Caco-2 (cell line): ENCODE data around the gene TSPAN1. TPM values are rescaled to one million over a fixed set of nuclear protein-coding genes. Genes with fewer than 3 reads are reported as not detected.
"Not testable (repeated sequence)": the region's sequence is repeated elsewhere in the genome, so short reads cannot be mapped to it uniquely, and the experiment has no call there.

Experiments used
- BruUV-seq: library from RNA; stranded (reverse); fragments of 400-500 nt; replicated peaks from 2 replicates; lab custom pipeline; 2021; lab: Mats Ljungman, UMichigan
- CTCF ChIA-PET: fragments of 300-600 bp; sonication (Branson Sonifier 250); formaldehyde crosslinking; loops from one replicate; lab custom pipeline; 2022; ENCODE audit warnings: antibody characterized with exemption; lab: Charles Lee
- POLR2A ChIA-PET: fragments of 300-600 bp; sonication (Branson Sonifier 250); formaldehyde crosslinking; loops from one replicate; lab custom pipeline; 2022; ENCODE audit warnings: antibody characterized with exemption; lab: Charles Lee
- DNase-seq, 2 experiments: peaks; one replicate each; pipeline versions ENCODE4 v3.0.0 to v3.0.0-alpha.2; 2020 to 2022
- H3K27me3 ChIP-seq: replicated peaks from 2 replicates; pipeline ENCODE4 v1.6.0; 2011; ENCODE audit warnings: low read length; ENCODE audit not compliant: control insufficient read depth, insufficient read depth
- H3K36me3 ChIP-seq: 2 replicates; pipeline ENCODE4 v1.5.1; 2011; ENCODE audit warnings: low read length; ENCODE audit not compliant: control insufficient read depth, insufficient read depth
- H3K4me1 ChIP-seq: fragments of 250-450 bp; sonication (Bioruptor Pico); 2 replicates; pipeline ENCODE4 v1.5.1; 2020; ENCODE audit warnings: mild to moderate bottlenecking
- H3K4me3 ChIP-seq: 2 replicates; pipeline ENCODE4 v1.5.1; 2011; ENCODE audit warnings: low read depth, mild to moderate bottlenecking, control low read depth, low read length
- H3K9me3 ChIP-seq: fragments of 250-450 bp; sonication (Bioruptor Pico); 2 replicates; pipeline ENCODE4 v1.5.1; 2020; ENCODE audit warnings: mild to moderate bottlenecking, moderate library complexity
- H3K27ac Mint-ChIP-seq: one replicate; pipeline ENCODE4 v1.8.0; 2022; ENCODE audit warnings: mixed read lengths; ENCODE audit not compliant: unreplicated experiment
- H3K27me3 Mint-ChIP-seq: one replicate; pipeline ENCODE4 v1.8.0; 2022; ENCODE audit warnings: mixed read lengths; ENCODE audit not compliant: insufficient read depth, unreplicated experiment
- H3K36me3 Mint-ChIP-seq: one replicate; pipeline ENCODE4 v1.8.0; 2022; ENCODE audit warnings: mild to moderate bottlenecking, mixed read lengths; ENCODE audit not compliant: insufficient read depth, unreplicated experiment
- H3K4me1 Mint-ChIP-seq: one replicate; pipeline ENCODE4 v1.8.0; 2022; ENCODE audit warnings: low read depth, mixed read lengths; ENCODE audit not compliant: unreplicated experiment
- H3K4me3 Mint-ChIP-seq: one replicate; pipeline ENCODE4 v1.8.0; 2022; ENCODE audit warnings: mild to moderate bottlenecking, moderate library complexity, mixed read lengths; ENCODE audit not compliant: unreplicated experiment
- H3K9me3 Mint-ChIP-seq: one replicate; pipeline ENCODE4 v1.8.0; 2022; ENCODE audit warnings: mixed read lengths; ENCODE audit not compliant: unreplicated experiment
- intact Hi-C: fragments of 100-400 bp; cut with micrococcal nuclease; formaldehyde crosslinking; loops from one replicate; pipeline ENCODE4 v1.10.0; 2022; ENCODE audit not compliant: unreplicated experiment
- total RNA-seq: library from RNA; stranded (reverse); gene quantifications from 2 replicates; pipeline ENCODE4 v1.2.3, GENCODE V29; 2022
- TF ChIP-seq, protein P1 (sequence below), 2 experiments: fragments of 200-600 bp in 1 of 2; IDR thresholded peaks; 1 replicate in 1 of 2; 2 replicates in 1 of 2; pipeline versions ENCODE4 v1.5.1 to v1.8.0; 2011 to 2022; ENCODE audit warnings: antibody characterized with exemption in 1 of 2, control low read depth in 1 of 2, inconsistent platforms in 1 of 2, low read depth in 1 of 2, low read length in 1 of 2, mild to moderate bottlenecking in 1 of 2, moderate library complexity in 1 of 2; ENCODE audit not compliant: insufficient read depth in 1 of 2, severe bottlenecking in 1 of 2, unreplicated experiment in 1 of 2

TSPAN1 gene
- total RNA-seq, 1 experiment from 2014 or later: 0.34 TPM

GRCh38 chr1:46223472-46223943 is 48.6 kb downstream of the TSPAN1 start:
- Mint-ChIP-seq H3K27ac (no peak overlapping the region), H3K36me3 (no peaks in the 10 kb centered on the region), H3K27me3 (no peaks in the 10 kb centered on the region), H3K4me1 (no peaks in the 10 kb centered on the region), H3K9me3 (no peaks in the 10 kb centered on the region), H3K4me3 (no peak overlapping the region)
- intact Hi-C loops: loop anchor here (1.0 kb wide), 2 partner anchors 44 to 186 kb away; no protein-coding TSS in a partner anchor
- TF ChIP-seq, protein P1, sequence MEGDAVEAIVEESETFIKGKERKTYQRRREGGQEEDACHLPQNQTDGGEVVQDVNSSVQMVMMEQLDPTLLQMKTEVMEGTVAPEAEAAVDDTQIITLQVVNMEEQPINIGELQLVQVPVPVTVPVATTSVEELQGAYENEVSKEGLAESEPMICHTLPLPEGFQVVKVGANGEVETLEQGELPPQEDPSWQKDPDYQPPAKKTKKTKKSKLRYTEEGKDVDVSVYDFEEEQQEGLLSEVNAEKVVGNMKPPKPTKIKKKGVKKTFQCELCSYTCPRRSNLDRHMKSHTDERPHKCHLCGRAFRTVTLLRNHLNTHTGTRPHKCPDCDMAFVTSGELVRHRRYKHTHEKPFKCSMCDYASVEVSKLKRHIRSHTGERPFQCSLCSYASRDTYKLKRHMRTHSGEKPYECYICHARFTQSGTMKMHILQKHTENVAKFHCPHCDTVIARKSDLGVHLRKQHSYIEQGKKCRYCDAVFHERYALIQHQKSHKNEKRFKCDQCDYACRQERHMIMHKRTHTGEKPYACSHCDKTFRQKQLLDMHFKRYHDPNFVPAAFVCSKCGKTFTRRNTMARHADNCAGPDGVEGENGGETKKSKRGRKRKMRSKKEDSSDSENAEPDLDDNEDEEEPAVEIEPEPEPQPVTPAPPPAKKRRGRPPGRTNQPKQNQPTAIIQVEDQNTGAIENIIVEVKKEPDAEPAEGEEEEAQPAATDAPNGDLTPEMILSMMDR (IDR thresholded peaks at IDR 0.05; ENCODE audit: insufficient read depth in 1 of 2, low read depth in 1 of 2, low read length in 1 of 2, severe bottlenecking in 1 of 2, unreplicated experiment in 1 of 2): peak; percentile 74 to 88
- CTCF ChIA-PET: interaction anchor here (0.6 to 1.4 kb wide), 22 partner anchors 8 to 878 kb away, joined by 3 to 18 read pairs (median 4); partner anchors contain the start of genes LURAP1, NSUN4, PIK3R3 and POMGNT1
- H3K36me3 ChIP-seq: no peaks in the 10 kb centered on the region
- no TSS peak for BruUV-seq
- DNase-seq: peak; percentile 46 to 58
- POLR2A ChIA-PET: interaction anchor here (1.1 kb wide), 1 partner anchor 23 kb away, joined by 8 read pairs; the partner anchor contains the start of gene RAD54L
- H3K27me3 ChIP-seq: no peaks in the 10 kb centered on the region
- H3K4me3 ChIP-seq: no peak overlapping the region
- H3K9me3 ChIP-seq: no peaks in the 10 kb centered on the region
- no peaks in the 10 kb centered on the region; the same call in 1 of the 2 replicates for H3K4me1 ChIP-seq

DNA sequence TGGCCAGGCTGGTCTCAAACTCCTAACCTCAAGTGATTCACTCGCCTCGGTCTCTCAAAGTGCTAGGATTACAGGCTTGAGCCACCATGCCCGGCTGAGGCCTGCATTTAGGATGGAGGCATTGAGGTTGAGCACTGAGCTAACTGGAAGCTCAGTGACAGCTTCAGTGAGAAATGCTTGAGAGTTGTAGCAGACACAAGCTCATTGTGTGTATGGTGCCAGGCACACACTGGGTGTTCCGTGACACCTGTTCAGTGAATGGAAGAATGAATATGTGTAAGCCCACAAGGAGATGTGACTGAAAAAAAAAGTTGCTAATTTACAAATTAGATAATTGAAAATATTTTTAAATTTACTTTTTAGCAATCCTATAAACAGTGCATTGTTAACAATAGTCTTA is 50.1 kb downstream of the TSPAN1 start:
- no peaks in the 10 kb centered on the region for H3K36me3 ChIP-seq
- H3K4me3 ChIP-seq: no peak overlapping the region
- TF ChIP-seq, protein P1 (IDR thresholded peaks at IDR 0.05; ENCODE audit: insufficient read depth in 1 of 2, low read depth in 1 of 2, low read length in 1 of 2, severe bottlenecking in 1 of 2, unreplicated experiment in 1 of 2): no peak
- no peak for DNase-seq
- H3K4me1 ChIP-seq: no peaks in the 10 kb centered on the region; the same call in 1 of the 2 replicates
- no TSS peak for BruUV-seq
- intact Hi-C loops: loop anchor here (1.0 kb wide), 1 partner anchor 19 kb away; no protein-coding TSS in a partner anchor
- H3K27ac Mint-ChIP-seq: no peak overlapping the region
- no peaks in the 10 kb centered on the region for H3K9me3 Mint-ChIP-seq
- H3K4me1 Mint-ChIP-seq: no peaks in the 10 kb centered on the region
- H3K9me3 ChIP-seq: no peaks in the 10 kb centered on the region
- no peaks in the 10 kb centered on the region for H3K27me3 ChIP-seq
- H3K36me3 Mint-ChIP-seq: no peaks in the 10 kb centered on the region
- CTCF ChIA-PET: no interaction called here
- H3K4me3 Mint-ChIP-seq: no peak overlapping the region
- H3K27me3 Mint-ChIP-seq: no peaks in the 10 kb centered on the region
- POLR2A ChIA-PET: no interaction called here

- intact Hi-C loops, H3K36me3 Mint-ChIP-seq, H3K4me1 ChIP-seq, H3K36me3 ChIP-seq, H3K9me3 Mint-ChIP-seq, H3K27ac Mint-ChIP-seq, BruUV-seq, H3K4me3 Mint-ChIP-seq, H3K4me3 ChIP-seq, H3K27me3 ChIP-seq, H3K27me3 Mint-ChIP-seq, H3K4me1 Mint-ChIP-seq, DNase-seq, POLR2A ChIA-PET, H3K9me3 ChIP-seq: not testable (repeated sequence)
- CTCF ChIA-PET: interaction anchor here (1.4 kb wide), 1 partner anchor 8 kb away, joined by 3 read pairs; no protein-coding TSS in a partner anchor
Measured at GRCh38 chr1:46231231-46231630, 56.3 kb downstream of the TSPAN1 start.

Other genes with a start within 250 kb of the TSPAN1 start
- gene PIK3R3, start 42.5 kb upstream of the TSPAN1 start, total RNA-seq: 2.2 and 3.6 TPM in 2 replicates
- not detected in 2 replicates for gene P3R3URF, start 1.4 kb downstream of the TSPAN1 start, total RNA-seq
- gene POMGNT1, start 23.3 kb downstream of the TSPAN1 start, total RNA-seq: 34.9 TPM in 2 replicates
- not detected in 2 replicates for gene LURAP1, start 28.2 kb downstream of the TSPAN1 start, total RNA-seq
- gene RAD54L, start 72.7 kb downstream of the TSPAN1 start, total RNA-seq: 29.1 and 30.6 TPM in 2 replicates
- 41.7 and 43.5 TPM in 2 replicates for gene LRRC41, start 128.5 kb downstream of the TSPAN1 start, total RNA-seq
- gene UQCRH, start 128.6 kb downstream of the TSPAN1 start, total RNA-seq: 277 and 320 TPM in 2 replicates
- gene NSUN4, start 165.7 kb downstream of the TSPAN1 start, total RNA-seq: 21.4 and 21.8 TPM in 2 replicates
- gene FAAH, start 219.2 kb downstream of the TSPAN1 start, total RNA-seq: 29.1 and 30.9 TPM in 2 replicates